HG03439 (cell line): ENCODE measurements around the gene ATP1A1.

Experiments used
- ATAC-seq: cut with Tn5 transposase; IDR thresholded peaks from one replicate; pipeline ENCODE4 v1.9.1; 2021; ENCODE audit warnings: mild to moderate bottlenecking, moderate library complexity; ENCODE audit not compliant: unreplicated experiment

ATP1A1 gene

DNA sequence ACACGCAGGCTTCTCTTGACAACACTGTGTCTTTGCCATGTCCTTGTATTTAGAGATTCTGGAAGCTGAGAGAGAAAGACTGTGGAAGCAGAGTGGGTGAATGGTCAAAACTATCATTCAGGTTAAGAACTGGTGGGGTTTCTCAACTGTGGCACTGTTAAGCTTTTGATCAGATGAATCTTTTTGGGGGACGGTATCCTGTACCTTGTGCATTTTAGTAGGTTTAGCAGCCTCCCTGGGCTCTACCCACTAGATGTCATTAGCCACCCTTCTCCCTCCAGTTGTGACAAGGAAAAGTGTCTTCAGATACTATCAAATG lies 39.4 kb downstream of the ATP1A1 start:
- no peak for ATAC-seq

DNA sequence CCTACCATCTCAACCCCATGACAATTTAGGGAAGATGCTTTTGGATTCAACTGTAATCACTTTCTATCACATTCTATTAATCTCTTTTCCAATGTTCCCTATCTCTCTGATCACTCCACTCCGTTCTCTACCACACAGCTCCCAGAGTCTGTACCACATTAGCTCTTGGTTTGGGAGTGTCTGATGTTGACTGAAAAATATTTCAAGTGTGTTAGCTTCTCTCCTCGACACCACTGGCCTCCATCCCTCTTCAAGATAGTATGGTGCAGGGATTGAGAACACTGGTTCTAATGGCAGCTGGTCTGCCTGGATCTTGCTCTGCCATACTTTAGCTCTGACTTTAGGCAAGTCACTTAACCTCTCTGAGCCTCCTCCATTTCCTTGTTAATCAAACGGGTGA lies 39.9 kb downstream of the ATP1A1 start:
- no peak for ATAC-seq

DNA sequence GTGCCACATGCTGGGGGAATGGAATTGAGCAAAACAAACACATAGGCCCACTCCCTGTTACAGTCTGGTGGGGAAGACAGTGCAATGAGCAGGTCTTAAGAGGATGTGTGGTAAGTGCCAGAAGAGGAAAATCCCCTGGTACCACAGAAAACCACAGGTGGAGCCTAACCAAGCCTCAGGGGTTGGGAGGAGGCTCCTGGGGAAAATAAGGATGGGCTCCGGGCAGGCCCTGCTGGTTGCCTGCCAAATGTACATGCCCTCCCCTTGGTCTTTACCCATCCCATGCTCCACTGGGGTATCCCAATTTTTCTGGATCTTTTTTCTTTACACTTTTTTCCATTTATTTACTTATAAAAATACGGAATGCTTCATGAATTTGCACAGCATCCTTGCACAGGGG lies 40.4 kb downstream of the ATP1A1 start:
- no peak for ATAC-seq

DNA sequence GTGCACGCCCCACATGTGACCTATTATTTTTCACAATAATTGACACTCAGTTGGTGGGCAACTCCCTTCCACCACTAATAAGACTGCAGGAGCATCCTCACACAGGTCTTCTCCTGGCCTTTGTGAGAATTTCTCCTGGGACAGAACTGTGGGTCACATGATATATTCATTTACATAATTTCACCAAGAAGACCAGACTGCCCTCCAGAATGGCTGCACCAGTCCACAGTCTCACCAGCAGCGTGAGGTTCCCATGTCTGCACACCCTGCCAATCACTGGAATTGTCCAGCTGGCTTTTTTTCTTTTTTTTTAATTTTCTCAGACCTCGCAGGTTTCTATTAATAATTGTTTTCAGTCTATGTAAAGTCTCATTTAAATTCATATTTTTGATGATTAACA lies 41.3 kb downstream of the ATP1A1 start:
- no peak for ATAC-seq

DNA sequence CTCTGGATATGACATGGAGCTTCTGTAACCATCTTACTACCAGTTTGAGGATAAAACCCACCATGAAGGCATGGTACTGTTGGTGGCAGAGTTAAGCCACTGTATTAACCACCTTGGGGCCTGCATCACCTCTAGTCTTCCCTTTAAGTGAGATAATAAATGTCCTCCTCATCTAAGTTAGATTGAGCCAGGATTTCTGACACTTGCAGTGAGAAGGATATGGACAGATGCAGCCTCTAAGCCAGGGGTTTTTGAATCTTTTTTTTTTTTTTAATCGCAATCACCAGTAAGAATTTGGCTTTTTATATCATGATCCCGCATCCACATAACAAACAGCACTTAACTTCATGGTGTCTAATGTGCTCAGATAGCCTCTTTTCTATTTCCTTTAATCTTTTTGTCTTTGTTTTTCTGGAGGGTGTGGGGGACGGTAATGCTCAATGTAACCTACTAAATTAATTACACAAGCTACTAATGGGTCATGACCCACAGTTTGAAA lies 42.2 kb downstream of the ATP1A1 start:
- ATAC-seq, result no peak

DNA sequence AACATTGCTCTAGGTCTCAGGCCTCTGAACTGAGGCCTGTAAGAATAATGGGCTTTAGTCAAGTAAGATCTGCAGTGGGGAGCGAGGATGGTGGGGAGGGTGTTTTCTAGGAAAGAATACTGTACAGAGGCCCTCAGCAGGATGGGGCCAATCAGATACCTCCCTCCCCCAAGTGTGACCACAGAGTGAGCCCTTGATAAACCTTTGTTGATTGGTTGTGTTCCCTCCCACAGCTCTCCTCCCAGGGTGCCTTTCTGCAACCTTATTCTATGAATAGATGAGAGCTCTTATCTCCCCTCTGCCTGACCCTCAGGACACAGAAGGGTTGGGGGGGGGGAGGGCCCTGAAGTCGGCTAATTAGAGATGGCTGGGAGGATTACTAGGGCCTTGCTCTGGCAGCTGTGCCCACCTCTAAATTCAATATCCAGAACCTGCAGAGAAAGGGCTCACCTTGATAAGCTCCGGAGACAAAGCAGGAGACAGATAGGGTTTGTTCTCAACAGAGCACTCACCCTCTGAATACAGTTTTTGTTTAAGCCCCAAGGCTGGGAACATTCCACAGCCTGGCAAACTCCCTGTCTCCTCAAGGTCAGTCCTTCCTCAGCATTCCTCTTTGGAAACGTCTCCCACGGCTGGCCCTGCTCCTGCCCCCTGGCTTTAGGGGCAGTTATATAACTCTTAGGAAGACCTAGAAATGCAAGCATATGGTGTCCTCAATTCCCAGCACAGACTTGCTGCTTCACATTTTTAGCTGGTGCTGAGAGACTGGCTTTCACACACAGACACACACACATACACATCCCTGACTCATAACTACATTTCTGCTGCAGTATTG lies 42.9 kb downstream of the ATP1A1 start:
- no peak for ATAC-seq

DNA sequence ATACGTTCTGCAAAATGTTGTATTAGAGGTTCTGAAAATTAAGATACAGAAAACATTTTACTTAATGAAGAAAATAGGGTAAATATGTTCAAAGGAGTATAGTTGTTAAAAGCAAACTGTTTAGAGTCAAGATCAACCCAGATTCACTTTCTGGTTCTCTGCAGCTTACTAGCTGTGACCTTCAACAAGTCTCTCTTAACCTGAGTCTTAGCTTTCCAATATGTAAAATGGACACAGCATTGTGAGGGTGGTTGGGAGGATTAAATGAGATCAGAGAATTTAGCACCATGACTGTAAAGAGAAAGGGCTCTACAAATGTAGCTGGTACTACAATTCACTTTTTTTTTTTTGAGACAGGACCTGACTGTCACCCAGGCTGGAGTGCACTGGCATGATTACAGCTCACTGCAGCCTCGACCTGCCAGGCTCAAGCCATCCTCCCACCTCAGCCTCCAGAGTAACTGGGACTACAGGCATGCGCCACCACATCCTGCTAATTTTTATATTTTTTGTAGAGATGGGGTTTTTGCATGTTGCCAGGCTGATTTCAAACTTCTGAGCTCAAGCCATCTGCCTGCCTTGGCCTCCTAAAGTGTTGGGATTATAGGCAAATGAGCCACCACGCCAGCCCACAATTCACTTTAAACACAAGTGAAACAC lies 43.9 kb downstream of the ATP1A1 start:
- no peak for ATAC-seq

DNA sequence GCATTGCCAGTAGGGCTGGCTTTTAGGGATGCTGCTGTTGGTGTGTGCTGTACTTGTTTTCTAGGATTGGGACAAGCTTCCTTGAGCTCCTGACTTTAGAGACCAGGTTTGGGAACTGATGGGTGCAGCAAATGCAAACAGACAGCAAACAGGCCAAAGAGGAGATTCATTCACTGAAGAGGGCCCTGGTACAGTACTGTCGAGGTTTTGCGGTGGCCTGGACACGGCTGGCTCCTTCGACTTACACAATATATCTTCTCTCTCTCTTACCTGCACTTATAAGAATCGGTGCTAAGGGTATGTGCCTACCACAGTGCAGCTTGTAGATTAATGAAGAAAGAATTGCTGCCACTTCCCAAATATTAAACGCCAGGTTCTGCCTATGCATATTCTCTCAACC lies 44.6 kb downstream of the ATP1A1 start:
- no peak for ATAC-seq

DNA sequence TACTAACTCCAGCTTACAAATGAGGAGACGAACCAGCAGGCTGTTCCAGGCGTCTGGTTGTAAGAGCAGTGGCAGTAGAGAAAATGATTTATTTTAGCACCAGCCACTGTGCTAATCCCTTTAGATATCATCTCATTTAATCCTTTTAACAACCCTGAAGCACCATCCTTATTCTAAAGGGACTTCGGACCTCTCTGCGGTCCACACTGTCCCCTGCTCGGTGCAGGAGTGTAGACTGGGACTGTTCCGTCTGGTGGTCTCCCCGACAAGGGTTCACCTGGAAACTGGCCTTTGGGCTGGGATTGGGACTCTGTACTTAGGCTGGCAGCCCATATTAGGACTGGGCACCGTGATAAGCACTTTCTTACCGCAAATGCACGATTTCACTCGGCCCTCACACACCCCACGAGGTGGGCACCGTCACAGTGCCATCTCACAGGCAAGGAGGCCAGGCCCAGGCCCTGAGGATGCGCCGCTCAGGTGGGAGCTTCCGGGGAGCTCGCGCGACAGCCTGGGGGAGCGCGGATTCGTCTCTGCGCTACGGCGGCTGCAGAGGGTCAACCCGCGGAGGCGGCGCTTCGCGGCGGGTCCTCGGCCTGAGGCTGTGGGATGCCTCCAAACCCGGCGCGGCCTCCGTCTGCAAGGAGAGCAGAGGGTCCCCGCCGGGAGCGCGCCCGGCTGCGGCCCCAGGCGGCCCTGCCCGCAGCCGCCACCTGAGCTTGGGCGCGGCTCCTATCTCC lies 45.2 kb downstream of the ATP1A1 start:
- peak; percentile 91 for ATAC-seq

DNA sequence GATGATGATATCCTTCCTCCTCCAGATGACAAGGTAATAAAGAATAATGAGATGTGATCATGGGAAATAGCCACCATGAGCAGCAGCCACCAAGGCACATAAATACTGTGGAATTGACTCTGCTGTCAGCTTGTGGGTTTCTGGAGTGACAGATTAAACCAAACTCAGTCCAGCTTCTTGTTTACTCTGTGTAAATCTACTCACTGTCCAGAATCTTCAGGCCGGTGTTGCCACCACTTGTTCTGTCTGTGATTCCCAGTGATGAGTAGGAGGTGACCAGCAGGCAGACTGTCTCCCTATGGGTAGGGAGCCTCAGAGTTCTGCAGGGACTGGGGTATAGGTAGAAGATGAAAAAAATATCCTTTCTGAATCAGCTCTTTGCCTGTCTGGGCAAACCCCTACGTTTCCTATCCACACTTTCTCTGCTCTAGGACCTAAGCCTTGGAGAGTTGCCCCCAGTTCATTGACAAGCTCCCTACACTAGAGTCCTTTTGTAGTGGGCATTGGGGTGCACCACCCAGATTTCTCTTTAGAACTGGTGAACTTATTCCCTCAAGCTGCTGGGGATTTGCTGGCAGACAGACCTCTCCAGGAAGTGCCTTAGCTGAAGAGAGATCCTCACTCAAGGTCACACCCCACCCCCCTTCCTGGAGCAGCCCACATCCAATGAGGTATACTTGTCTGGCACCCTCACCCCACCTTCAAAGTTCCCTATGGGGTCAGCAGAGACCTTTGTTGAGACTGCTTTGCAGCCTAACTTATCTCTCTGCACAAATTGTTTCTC lies 47.6 kb downstream of the ATP1A1 start:
- ATAC-seq, result no peak

DNA sequence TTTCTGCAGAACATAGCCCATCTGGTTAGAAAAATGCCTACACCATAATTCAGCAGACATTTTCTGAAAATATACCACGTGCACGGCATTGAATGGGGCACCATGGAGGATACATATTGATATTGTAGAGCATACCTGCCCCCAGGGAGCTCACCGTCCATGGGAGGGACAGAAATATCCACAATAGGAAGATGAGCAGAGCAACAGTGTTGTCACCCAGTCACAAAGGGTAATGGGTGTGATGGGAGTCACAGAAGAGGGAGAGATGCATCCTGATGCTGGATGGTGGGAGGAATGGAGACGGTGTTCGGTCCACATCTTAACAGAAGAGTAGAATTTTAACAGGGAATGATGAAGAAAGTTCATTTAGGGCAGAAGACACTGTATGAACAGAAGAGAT lies 51.4 kb downstream of the ATP1A1 start:
- no peak for ATAC-seq

DNA sequence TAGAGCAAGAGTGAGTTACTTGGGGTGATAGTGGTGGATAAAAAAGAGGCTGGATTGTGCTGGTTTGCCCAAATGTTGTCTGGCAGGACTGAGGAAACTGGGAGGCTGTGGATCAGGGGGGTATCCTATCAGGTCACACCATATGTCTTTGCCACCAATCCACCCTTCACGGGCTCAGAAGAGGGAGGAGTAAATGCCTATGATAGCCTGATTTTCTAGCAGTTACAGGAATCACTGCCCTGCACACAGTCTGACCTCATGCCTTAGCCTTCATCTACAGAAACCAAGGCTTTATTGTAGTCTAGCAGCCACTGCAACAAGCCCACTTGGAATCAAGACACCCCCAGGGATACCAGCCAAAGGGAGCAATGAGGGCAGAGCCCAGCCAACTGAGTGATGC lies 51.8 kb downstream of the ATP1A1 start:
- no peak for ATAC-seq

DNA sequence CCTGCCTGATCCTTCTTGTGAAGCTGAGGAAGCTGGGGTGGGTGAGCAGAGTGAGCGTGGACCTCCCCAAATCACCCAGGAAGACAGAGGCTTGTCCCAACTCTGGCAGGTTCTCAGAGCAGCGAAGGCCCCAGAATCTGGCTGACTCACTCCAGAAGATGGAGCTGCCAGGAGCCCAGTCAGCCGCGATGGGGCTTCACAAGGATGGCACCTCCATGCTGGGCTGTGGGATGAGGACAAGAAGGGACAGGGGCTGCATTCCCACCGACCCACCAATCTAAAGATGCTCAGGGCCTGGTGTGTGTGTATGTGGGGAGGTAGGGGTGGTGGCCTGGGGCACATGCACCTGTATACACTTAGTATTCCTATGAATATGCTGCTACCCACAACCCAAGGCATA lies 52.9 kb downstream of the ATP1A1 start:
- ATAC-seq, result no peak

DNA sequence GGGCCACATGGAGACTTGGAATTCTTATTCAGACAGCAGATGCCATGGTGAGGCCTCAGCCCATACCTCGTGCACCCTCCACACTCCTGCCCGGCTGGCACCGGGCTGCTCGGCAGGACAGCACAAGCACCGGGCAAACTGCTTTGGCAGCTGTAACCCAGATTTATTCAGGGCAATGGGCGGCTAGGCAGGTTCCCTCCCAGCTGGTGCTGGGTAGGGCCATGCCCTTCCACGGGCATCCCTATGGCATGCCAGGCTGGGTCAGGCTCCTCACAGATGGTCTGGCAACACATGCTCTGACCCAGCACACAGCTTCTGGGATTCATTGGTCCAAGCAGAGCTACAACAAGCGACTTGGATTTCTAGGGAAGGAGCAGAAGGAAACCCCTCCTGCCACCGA lies 53.4 kb downstream of the ATP1A1 start:
- no peak for ATAC-seq

DNA sequence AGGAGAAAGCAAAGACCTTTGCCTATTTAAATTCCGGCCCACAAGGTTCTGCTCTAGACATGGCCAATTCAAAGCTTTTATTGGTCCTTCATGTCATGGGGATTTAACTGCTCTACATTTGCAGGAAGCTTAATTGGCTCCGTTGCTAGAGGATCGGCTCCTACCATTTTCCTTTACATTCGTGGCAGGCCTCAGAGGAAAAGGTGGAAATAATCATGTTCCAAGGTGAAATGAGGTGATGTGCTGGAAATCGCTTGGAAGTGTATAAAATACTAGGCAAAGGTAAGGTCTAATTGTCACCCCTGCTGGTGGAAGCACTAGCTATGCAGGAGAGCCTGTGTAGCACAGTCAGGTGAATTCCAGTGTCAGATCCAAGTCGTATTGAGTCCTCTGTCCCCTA lies 55.5 kb downstream of the ATP1A1 start:
- ATAC-seq, result no peak

DNA sequence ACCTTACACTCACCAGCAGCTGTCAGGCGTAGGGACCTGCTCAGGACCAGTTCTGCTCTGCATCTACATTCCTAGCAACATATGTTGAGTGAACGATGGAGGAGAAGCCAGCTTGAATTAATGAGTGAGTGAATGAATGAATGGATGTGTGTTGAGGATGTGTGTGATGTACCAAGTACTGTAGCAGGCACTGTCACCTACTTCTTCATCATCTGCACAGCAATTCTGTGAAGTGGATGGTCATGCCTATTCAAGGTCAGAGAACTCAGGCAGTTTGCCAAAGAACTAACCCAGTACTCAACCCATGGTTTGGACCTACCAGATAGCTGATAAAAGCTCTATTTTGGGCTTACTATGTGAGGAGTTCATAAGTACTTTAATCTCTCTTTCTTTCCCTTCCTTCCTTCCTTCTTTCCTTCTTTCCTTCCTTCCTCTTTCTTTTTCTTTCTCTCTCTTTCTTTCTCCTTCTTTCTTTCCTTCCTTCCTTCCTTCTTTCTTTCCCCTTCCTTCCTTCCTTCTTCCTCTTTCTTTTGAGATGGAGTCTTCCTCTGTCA lies 56.9 kb downstream of the ATP1A1 start:
- ATAC-seq, result no peak

DNA sequence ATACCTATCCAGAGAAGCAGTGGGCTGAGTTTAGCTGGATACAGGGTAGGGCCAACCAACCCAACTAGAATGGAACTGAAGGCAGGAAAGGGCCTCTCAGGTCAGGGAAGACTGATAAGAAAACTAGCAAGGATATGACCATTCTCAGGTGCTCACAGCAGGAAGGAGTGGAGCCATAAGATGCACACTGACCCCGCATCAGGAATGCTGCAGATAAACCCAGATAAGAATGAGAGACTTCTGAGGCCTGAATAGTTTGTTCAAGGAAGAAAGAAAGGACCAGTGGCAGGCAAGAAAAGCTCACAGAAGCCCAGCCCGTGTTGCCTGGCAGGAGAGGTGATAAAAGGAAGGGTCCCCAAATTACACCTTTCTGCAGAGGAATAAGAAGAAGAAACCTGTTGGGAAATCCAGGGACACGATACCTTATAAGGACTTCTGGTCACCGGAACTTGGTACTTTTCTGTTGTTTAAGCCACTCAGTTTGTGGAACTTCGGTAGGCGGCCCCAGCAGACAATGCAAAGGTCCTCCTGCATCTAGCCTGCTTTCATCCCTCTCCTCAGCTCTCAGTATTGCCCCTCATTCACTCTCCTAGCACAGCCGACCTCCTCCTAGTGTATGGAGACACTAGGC lies 58.9 kb downstream of the ATP1A1 start:
- no peak for ATAC-seq

DNA sequence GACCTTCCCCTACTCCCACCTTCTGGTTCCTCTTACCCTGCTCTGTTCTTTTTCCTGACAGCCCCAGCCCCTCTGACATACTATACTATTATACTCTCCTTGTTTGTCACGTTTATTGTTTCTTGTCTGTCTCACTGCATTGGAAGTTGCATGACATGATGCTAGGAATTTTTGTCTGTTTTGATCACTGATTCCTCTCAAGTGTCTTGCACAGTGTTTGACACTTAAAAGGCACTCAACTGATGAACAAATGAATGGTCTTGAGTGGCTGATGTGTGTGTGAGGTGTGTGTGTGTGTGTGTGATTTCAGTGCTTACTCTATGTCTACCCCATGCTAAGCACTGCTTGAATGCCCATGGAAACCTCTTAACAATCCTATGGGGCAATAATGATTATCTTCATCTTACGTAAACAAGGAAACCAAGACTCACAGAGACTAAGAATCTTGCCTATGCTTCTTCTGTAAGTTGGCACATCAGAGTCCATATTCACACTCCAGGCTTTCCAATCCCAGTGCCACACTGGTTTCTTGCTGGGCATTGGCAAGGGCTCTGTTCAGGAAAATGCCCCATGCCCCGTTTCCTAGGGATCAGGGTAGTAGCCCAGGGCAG lies 59.7 kb downstream of the ATP1A1 start:
- ATAC-seq, result no peak

DNA sequence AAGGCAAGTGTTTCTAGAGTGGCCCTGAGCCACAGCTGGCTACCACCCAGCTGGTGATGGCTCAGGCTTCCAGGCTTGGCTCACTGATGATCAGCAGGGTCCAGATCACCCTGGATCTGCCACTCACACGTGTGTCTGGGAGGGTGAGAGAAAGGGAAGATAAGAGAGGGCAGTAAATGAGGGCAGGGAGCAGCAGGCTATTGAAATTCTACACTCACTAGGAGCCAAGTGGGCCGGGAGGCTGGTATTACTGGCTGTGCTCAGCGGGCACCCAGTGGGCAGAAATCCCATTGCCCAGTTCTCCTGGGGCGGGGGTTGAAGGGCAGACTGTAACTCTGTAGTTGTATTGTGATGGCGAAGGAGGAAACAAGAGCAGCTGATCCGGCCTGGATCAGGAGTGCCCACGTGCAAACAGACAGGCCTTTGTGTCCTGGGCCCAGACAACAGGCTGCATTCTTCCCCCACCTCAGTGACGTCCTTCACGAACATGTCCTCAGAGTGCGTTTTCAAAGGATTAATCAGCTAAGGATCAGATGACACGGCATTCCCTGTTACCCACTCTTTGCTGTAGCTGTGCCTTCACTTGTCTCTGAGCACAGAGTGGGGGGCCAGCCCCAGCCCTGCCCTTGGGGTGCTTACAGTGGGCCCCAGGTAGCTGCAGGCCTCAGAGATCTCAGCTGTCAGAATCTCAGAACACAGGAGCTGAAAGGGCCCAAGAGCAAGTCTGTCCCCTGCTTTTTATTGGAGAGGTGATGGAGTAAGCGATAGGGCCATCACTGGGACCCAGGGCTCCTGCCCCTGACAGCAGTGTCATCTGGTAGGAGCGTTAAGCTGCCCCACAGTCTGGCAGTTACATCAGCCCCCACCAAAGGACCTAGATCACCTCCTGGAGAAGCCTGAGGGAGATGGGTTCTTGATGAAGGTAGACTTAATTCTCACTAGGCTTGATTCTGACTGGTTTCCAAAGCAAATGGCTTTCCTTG lies 60.5 kb downstream of the ATP1A1 start:
- no peak for ATAC-seq
